Colon (tissue), 2 donors: Measurements from ENCODE around the gene YIF1A.
"Not testable (repeated sequence)": the region's sequence is repeated elsewhere in the genome, so short reads cannot be mapped to it uniquely, and the experiment has no call there.

Source experiments
- FAIRE-seq: peaks from 2 replicates; lab custom pipeline; 2012; peaks lifted over from hg19 to GRCh38; lab: Jason Lieb, UNC
- donor health status: control.
- donor health status: control.

The YIF1A gene

GRCh38 chr11:66326261-66327111 is 37.5 kb upstream of the YIF1A start:
- FAIRE-seq, result no peak

- no peak for FAIRE-seq
Measured at GRCh38 chr11:66325263-66325671, 36.3 kb upstream of the YIF1A start.

GRCh38 chr11:66324664-66325063 is 35.7 kb upstream of the YIF1A start:
- no peak for FAIRE-seq

- FAIRE-seq, result no peak
Measured at GRCh38 chr11:66323684-66324083, 34.7 kb upstream of the YIF1A start.

- FAIRE-seq, result no peak
Measured at GRCh38 chr11:66322732-66323427, 33.9 kb upstream of the YIF1A start.

GRCh38 chr11:66321606-66322005 is 32.7 kb upstream of the YIF1A start:
- no peak for FAIRE-seq

- not testable (repeated sequence) for FAIRE-seq
Measured at GRCh38 chr11:66320748-66321147, 31.8 kb upstream of the YIF1A start.

- FAIRE-seq, result not testable (repeated sequence)
Measured at GRCh38 chr11:66320289-66320688, 31.3 kb upstream of the YIF1A start.

- no peak for FAIRE-seq
Measured at GRCh38 chr11:66318600-66318970, 29.6 kb upstream of the YIF1A start.

- FAIRE-seq, result no peak
Measured at GRCh38 chr11:66317723-66318599, 29.0 kb upstream of the YIF1A start.

- no peak for FAIRE-seq
Measured at GRCh38 chr11:66317322-66317722, 28.4 kb upstream of the YIF1A start.

- FAIRE-seq, result no peak
Measured at GRCh38 chr11:66316849-66317251, 27.9 kb upstream of the YIF1A start, which contains the start of gene CD248. TSS of gene CD248 (minus strand) at chr11:66317044. CDS start at chr11:66317027, 17 bp downstream.

- no peak for FAIRE-seq
Measured at GRCh38 chr11:66315921-66316811, 27.2 kb upstream of the YIF1A start.

GRCh38 chr11:66315498-66315885 is 26.5 kb upstream of the YIF1A start:
- no peak for FAIRE-seq

GRCh38 chr11:66314561-66315497 is 25.9 kb upstream of the YIF1A start:
- FAIRE-seq, result no peak

- no peak for FAIRE-seq
Measured at GRCh38 chr11:66314186-66314501, 25.2 kb upstream of the YIF1A start.

- FAIRE-seq, result no peak
Measured at GRCh38 chr11:66313321-66314185, 24.6 kb upstream of the YIF1A start.

- no peak for FAIRE-seq
Measured at GRCh38 chr11:66312549-66313320, 23.8 kb upstream of the YIF1A start.
